NCI-H345 treated with DMSO at 0.1 percent for 48 hours (cell line): ENCODE data around the gene KRT80.

Source experiments
- DNase-seq: peaks from one replicate; lab custom pipeline; 2025; ENCODE audit not compliant: unreplicated experiment; lab: John Stamatoyannopoulos, UW

KRT80 gene

DNA sequence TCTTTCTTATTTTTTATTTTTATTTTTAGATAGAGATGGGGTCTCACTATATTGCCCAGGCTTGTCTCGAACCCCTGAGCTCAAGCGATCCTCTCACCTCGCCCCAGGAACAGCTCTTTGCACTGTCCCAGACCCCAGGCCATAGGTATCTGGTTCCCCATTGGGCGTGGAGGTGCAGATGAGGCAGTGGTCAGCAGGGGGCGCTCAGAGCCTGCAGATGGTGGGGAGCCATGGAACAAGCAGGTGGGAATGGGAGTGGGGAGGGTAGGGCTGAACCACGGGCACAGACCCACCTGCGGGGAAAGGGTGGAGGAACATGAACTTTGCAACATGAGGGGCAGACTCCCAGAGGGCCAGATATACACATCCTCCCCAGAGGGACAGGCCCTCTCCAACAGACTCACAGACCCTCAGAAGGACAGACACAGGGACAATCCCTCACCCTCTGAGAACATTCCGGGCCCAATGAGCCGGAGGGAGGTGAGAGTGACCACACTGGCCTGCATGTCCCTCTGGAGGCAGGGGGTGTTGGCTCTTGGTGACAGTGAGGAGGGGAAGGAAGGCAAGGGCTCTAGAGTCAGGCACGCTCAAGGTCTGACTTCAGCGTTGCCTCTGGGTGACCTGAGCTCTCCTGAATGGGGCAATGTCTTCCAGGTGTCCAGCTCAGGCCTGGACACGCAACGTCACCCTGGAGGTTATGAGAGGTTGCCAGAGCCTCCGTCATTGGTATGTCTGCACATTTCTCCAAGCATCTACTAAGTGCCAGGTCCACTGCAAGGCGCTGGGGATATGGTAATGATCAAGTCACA, 34.9 kb downstream of the KRT80 start:
- peak; percentile 39 for DNase-seq

DNA sequence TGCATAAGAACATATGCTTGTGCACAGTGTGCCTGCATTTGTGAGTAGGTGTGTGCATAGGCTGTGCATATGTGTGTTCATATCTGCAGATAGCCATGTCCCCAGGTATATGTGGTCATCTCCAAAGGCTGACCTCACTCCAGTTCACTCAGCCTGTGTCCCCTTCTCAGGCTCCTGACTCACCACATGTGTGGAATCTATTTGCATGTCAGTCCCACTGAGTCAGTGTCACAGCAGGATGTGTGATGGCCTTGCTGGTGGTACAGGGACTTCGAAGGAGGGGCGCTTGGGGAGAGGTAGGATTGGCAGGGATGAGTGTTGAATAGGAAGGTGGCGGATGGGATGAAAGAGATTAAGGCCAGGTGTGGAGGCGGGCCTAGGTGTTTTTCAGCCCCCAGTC, 35.5 kb downstream of the KRT80 start:
- DNase-seq = no peak

DNA sequence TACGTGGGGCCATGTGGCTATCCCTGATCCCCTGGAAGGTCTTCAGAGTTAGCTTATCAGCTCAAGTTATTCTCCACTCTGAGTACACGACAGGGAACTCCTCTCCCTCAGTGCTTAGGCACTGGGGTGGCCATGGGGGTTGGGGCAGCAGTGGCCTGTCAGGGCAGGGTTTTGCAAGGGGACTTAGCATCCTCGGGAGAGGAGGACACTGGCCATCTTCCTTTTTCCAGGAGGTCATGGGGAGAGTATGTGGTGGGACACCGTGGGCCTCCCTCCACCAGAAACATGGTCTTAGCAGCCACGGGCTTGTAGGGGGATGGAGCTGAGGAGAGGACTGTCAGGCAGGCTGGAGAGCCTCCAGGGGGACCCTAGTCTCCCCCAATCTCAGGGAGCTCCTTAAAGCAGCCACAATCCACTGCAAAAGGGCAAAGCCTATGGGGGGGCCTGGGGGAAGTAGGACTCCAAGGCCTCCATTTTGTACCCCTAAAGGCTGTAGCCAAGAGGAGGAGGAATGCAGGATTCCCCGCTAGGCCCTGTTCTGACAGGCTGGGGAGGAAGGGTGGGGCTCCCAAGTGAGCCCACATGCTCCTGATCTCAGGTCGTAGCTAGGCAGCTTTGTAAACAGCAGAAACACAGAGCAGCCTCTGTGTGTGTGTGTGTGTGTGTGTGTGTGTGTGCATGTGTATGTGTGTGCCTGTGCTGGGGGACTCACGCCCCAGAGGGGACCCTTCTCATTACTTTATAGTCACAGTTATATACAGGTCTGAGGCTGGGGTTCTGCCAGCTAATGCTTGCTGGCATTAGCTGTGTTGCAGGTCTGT, 36.6 kb downstream of the KRT80 start:
- DNase-seq = no peak

DNA sequence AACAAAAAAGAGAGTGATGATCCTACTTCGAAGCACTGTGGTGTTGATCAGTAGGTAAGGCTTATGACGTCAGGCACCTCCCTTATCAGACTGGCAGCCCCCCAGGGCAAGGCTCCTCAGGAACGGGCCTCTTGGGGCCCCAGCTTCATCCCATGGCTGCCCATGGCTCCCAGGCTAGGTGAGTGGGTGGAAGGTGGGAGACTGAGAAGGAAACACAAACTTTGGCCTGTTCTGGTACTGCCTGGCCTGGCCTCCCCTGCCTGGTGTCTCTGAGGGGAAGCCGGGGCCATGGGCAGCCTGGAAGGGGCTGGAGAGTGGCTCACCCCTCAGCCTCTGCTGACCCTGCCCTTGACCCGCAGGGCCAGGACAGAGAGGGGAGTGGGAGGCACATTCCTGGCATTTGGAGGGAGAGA, 38.9 kb downstream of the KRT80 start:
- no peak for DNase-seq

DNA sequence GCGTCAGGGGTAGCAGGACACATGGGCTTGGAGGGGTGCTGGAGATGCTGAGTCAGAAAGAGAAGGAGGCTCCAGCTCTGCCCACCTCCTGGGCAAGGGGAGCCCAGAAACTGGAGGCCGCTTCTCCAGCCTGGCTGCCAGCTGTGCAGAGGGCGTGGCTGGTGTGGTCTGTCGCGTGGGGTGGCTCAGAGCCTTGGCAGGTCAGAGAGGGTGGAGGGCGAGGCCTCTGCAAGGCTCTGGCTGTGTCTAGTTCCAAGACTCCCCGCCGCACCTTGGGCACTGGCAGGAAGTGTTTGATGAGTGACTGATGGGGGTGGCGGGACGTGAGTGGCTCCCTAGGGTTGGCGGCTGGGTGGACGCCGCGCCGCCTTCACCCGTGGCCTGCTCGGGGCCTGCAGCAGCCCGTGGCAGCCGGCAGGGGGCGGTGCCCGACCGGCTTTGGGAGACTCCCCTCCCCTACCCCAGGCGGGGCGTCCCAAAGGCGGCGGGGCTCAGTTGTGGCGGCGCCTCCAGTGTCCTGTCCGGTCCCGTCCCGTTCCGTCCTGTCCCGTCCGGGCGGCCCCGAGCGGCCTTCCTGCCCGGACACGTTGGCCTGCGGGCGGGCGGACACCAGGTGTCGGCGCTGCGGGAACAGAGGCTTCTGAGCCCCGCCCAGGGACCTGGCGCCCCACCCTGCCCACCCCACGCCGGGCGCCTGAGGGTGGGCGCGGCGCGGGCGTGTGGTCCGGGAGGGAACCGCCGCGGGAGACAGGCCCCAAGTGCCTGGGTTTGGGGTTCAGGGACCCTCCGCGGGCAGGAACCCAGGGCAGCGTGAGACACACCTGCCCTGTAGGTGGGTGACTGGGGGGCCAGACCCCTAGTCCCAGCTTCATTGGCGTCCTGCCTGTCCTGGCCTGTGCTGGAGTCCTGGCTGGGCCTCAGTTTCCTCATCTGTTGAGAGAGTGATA, 39.7 kb downstream of the KRT80 start:
- no peak for DNase-seq

DNA sequence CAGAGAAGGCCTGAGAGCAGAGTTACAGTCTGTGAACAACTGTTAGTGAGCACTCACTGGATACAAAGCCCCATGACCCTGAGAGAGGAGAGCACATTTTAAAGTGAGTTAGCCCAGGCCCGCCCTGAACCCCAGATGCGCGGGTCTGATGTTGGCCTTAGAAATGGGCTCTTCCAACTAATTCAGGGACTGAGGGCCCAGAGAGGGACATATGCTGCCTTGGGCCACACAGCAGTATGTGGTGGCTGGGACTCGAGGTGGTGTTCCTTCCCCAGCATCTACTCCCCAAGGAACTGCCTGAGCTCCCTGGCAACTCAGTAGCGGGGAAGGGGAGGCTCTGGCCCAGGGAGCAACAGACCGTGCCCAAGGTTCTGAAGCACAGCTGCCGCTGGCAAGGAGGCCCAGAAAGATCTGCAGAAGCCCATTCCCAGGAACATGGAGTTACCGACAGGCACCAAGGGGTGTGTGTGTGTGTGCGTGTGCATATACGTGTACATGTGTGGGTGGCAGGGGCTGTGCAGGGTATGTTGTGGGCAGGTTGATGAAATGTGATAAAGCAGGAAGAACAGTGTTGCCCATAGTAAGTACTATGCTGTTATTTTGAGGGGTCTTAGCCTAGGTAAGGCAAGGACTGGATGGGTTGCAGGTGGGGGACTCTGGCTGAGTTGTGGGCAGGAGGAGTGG, 40.5 kb downstream of the KRT80 start:
- DNase-seq = no peak

DNA sequence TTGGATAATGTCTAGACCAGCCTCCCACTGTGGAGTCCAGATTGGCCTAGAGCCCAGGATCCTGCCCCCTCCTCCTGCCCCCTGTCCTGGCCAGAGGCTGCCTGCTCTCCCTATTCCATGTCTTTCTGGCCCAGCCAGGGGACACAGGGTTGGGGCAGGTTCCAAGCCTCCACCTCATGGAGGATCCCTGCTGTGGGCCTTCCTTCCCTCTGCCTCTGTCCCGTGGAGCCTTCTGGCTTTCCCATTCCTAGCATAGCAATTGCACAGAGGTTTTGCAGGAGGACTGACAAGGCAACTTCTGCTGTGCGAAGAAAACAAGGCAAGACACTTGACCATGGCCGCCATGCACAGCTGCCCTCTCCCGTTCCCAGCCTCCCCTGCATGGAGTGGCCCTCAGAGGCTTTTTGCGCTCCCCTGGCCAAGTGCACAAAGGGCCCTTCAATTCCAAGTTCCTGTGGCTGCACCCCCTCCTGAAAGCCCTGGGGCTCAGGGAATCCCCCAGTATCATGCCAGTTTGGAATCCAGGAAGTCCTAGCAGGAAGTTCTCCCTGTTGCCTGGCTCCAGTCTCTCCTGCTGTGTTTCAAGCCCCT, 42.1 kb downstream of the KRT80 start:
- no peak for DNase-seq

DNA sequence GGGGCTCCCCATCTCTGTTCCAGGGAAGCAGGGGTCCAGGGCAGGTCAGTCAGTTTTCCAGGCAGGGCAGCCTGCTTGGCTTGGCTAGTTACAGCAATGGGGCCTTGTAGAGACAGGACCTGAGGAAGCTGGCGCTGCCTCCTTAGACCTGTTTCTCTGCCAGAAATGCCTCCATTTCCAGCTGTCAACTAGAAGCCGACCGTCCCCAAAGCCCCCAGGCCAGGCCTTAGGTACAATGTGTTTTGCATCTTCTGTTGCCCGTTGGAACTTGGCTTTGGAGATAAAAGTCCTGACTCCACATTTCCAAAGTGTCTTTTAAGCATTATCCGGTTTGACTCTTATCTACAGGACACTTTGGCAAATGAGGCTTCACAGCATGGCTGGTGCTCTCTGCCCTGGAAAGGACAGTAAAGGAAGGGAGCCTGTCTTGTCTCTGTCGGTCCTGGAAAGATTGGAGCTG, 42.6 kb downstream of the KRT80 start:
- DNase-seq = no peak

DNA sequence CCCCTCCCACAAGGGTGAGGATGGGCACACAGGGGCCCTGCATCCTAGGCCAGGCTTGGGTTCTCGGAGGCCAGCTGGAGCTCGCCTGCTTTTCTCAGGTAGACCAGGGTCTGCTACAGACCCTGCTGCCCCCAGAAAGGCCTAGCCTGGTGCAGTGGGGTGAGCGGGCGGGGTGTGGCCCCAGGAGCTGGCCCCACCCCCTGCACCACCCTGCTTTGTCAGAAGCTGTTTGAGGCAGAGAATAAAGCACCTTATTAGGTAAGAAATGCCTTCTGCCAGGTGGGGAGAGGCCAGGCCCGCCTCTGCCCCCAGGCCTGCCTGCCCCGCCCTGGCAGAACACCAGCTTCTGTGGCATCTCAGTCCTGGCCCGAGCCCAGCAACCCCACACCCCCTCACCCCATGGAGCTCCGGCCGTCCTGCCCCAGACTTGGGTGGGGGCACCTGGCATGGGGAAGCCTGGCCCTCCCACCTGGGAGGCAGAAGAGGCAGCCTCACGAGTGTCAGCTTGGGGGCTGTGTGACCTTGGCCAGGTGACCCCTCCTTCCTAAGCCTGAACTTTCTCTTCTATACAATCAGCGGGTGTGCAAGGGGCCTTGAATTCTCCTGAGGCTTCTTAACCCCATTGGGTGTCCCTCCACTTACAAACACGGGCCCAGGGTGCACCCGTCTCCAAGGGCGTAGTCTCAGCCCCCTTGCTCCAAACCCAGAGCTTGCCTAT, 43.2 kb downstream of the KRT80 start:
- DNase-seq = no peak

DNA sequence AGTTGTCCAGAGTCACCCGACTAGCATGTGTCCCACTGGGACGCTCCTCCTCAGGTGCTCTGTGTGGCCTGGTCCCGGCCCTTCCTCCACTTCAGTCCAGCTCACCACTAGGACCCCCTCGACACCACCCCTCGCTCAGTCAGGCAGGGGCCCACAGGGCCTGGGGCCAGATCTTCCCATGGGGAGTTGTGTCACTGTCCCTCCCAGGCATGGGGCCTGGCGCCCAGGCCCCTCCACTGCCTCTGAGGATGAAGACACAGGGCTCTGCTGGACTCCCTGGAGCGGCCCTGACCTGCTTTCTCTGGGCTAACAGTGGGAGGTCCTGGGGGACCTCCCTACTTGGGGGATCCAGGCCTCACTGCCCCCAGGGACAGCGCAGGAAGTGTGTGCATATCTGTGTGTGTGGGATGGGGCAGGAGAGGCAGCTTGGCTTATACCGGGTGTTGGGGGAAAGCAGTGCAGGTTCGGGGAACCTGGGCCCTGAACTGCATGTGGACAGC, 43.8 kb downstream of the KRT80 start:
- no peak for DNase-seq

DNA sequence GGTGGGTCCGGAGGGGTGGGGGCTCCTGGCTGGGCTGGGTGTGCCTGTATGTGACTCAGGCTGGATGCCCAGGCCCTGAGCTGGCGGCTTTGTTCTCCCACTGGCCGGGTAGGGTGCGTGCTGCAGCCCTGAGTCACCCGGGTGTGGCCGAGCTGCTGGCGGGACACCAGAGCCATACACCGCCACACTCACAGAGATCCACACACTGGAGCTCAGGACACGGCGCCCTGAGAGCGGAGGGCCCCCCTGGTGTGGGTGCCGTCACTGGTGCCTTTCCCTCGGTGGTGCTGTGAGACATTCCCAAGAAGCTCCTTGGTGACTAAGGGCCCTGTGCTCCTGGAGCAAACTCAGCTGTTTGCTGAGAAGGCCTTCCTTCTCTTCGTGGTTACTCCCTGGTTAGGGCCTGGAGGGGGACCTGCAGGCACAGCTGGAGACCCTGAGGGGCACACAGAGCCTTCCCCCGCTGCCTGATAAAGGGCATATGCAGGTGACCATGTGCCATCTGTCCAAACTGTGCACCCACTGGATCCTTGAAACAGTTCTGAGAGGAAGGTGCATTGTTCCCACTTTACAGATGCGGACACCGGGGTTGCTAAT, 44.3 kb downstream of the KRT80 start:
- DNase-seq = no peak

DNA sequence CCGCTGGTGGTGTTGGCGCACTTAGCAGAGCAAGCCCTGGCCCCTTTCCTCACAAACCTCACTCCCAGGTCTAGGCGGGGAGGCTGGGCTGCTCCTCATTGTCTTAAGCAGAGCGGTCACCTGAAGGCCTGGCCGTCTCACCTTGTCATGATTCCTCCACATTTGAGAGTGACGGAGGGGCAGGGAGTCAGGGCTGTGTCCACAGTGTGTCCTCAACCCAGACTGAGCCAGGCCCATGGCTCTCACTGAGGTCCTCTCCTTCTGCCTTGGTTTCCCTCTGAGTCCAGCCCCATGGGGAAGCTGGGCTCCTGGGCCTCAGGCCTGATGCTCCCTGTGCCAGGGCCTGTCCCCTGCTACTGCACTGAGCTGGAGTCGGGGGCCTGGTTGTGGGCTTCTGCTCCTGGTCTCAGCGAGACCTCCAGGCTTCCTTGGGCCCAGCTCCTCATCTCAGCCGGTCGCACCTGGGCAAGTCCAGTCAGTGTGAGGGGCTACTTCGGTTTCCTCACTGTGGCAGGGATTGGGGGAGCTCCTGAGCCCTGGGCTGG, 44.9 kb downstream of the KRT80 start:
- DNase-seq = no peak

DNA sequence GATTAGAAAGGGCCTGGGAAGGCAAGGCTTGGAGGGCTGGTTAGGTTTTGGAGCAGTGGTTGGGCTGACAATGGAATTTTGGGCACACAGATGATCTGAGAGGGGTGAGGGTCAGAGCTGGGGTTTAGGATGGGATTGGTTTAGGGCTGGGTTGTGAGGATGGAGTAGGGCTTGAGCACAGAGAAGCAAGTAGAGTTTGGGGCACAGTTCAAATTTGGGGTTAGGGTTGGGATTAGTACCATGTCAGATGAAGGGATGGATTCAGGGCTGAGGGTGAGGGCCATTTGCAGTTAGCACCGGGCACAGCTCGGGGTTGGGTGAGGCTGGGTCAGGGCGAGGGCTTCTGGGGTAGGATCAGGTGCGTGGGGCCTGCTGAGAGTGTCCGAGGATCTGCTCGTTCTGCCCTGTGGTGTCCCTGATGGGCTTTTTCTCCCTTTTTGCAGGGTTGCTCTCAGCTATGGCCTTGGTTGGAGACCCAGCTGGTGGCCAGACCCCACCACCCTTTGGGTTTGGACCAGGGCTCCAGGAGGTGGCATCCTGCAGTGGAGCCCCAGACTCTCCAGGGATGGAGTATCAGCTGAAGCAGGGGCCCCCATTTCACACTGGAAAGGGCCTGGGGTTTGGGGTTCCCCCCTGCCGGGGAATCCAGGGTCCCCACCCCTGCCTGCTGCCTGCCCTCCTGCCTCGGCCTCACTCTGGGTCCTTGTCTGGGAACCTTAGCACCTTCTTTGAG, 45.6 kb downstream of the KRT80 start:
- DNase-seq = no peak

DNA sequence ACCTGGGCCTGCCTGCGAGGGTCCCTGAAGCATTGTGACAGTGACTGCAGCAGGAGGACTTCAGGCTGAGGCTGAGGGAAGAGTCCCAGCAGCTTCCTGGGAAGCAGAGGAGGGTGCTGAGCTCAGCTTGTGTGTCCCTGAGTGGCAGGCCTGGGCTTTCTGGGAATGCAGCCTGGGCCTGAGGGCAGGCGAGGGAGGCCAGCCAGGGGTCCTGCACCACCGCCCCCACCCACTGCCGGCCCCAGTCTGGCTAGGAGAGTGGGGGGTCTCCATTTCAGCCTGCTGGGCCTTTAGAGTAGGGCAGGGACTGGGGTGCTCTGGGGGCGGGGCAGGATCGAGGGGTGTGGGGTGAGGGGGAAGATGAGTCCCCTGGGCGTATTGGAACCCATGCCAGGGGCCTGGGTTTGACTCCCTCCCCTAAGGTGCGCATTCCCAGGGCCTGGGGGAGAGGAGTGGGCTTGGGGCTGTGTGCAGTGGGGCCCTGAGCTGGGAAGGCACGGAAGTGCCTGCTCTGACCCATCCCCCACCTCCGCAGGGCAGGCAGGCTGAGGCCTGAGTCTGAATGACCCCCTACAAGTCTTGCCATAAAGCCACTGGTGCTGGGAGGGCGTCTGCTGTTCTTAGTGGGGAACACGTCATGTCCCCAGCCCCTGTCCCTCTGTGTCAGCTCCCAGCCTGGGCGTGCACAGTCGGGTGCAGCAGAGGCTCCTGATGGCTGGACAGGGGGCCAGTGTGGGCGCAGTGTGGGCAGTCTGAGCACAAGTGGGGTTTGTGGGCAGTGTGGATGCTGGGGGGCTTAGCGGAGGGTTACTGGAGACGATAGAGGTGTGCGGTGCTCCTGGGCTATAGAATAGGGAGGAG, 46.4 kb downstream of the KRT80 start:
- DNase-seq = no peak

DNA sequence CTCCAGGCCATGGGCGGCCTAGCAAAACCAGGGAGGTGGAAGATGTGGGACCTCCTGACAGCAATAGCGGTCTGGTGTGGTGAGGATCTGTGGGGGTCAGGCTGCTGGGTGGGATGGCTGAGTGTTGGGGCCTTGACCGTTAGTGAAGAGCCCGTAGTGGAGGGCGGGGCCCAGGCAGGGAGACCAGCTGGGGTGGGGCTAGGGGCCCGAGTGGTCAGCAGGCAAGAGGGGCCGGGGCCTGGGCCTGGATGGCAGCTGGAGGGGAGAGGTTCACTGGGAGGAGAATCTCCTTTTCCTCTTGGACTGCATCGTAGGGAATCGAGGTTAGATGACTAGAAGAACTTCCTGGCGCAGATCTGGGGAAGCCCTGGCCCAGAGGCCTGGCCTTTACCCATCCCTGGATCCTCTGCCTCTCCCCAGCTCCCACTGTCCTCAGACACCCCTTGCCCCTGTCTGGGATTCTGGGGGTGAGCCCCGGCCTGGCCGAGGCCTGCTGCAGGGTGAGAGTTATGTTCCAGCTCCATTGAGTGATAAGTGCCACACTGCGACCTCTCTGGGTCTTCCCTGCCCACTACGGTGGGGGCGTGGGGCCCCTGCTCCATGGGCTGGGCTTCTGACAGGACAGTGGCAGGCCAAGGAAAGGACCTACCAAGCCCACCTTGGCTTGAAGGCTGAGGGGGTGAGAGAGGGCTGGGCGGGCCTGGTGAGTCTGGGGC, 47.1 kb downstream of the KRT80 start:
- DNase-seq = no peak

DNA sequence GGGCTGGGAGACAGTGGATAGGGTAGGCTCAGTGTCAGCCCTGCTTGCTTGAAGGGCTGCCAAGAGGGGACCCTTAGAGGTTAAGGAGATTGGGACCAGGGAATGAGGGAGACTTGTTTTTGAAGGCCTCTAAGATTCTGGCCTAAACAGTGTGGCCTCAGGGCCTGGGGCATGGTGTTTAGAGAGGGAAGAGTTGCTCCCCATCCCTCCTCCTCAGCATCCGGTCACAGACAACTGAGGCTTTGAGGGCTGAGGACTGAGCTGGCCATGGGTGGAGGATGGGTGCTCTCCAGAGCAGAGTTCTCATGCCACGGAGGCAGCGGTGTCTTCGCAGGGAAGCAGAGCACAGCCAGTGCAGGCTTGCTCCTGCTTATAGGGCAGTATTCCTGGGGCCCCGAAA, 49.4 kb downstream of the KRT80 start:
- DNase-seq = no peak
